Measurements from ENCODE around the gene COMMD9. TPM values are rescaled to one million over a fixed set of nuclear protein-coding genes. Genes with fewer than 3 reads are reported as not detected.

The COMMD9 gene
- total and polyA plus RNA-seq, 2 of the 8 experiments (the other 6 are each of a cell fraction or from before 2014, with no cell fraction given), result 42.5 to 49.1 TPM

DNA sequence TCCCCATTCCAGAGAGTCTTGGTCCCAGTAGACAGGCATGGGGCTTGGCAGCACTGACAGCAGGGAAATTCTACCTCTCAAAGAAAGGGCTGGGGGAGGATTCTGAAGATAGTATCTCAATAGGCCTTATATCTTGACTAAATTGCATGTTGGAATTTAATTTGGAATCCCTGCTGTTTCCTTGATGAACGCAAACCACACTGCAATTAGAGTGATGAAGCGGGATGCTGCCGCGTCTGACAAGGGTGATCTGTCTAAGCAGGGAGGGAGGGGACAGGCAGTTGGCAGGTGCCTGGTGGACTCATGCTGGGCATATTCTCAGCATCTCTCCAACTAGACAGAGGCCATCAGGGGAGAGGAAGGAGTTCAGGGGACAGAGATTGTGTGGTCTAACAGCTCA is 48.4 kb downstream of the COMMD9 start (continued):
- TF ChIP-seq, protein P1, sequence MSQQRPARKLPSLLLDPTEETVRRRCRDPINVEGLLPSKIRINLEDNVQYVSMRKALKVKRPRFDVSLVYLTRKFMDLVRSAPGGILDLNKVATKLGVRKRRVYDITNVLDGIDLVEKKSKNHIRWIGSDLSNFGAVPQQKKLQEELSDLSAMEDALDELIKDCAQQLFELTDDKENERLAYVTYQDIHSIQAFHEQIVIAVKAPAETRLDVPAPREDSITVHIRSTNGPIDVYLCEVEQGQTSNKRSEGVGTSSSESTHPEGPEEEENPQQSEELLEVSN (IDR thresholded peaks at IDR 0.05), result no peak
- no peak for TF ChIP-seq EP300 (IDR thresholded peaks at IDR 0.05; ENCODE audit: borderline replicate concordance in 1 of 2, low read depth in 2 of 2, low read length in 2 of 2)
- TF ChIP-seq TBP (IDR thresholded peaks at IDR 0.05; ENCODE audit: low read depth, low read length), result no peak
- TF ChIP-seq TEAD4 (IDR thresholded peaks at IDR 0.05; ENCODE audit: low read depth, low read length), result no peak
- no peak for TF ChIP-seq CHD1 (IDR thresholded peaks at IDR 0.05; ENCODE audit: low read depth, low read length)
- TF ChIP-seq CREB1 (IDR thresholded peaks at IDR 0.05), result no peak

Measured in H1 (cell line).